ENCODE results near the gene CLHC1. TPM values are rescaled to one million over a fixed set of nuclear protein-coding genes. Genes with fewer than 3 reads are reported as not detected.
"Not testable (repeated sequence)": the region's sequence is repeated elsewhere in the genome, so short reads cannot be mapped to it uniquely, and the experiment has no call there.

Gene CLHC1
- total and polyA plus RNA-seq, 8 donors = 1.9 to 43.9 (median 6.8) TPM

DNA sequence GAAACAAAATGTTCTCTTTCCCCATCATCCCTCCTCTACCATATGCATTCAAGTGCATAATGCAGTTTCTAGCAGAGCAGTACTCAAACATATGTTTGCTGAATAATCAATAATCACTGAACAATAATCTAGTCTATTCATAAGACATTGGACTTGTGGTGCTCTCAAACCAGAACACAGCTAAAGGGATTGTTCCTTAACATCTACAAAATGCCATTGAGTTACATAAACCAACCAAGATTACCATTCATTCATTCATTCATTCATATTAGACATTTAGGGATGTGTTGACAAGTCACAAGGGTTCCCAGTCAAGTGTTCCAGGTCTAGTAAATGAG lies 3.9 kb downstream of the CLHC1 start:
- Histone ChIP-seq H3K4me1 (peaks cover under 1 to 42% (median 25%) of the 10 kb centered on the region in 4 donors), H3K9me3 (no peaks in the 10 kb centered on the region), H3K4me3 (no peak overlapping the region), H3K27ac (peak overlapping the region in 3 of 5 donors; percentile 2 to 63 (median 3)), H3K36me3 (peaks cover 0 to 5% (median 0%) of the 10 kb centered on the region in 4 donors), H3K27me3 (no peaks in the 10 kb centered on the region)
- DNase-seq = no peak
- TF ChIP-seq POLR2AphosphoS5 (IDR thresholded peaks at IDR 0.05) = no peak
- no peak for TF ChIP-seq POLR2A (IDR thresholded peaks at IDR 0.05)
- TF ChIP-seq, protein P1, sequence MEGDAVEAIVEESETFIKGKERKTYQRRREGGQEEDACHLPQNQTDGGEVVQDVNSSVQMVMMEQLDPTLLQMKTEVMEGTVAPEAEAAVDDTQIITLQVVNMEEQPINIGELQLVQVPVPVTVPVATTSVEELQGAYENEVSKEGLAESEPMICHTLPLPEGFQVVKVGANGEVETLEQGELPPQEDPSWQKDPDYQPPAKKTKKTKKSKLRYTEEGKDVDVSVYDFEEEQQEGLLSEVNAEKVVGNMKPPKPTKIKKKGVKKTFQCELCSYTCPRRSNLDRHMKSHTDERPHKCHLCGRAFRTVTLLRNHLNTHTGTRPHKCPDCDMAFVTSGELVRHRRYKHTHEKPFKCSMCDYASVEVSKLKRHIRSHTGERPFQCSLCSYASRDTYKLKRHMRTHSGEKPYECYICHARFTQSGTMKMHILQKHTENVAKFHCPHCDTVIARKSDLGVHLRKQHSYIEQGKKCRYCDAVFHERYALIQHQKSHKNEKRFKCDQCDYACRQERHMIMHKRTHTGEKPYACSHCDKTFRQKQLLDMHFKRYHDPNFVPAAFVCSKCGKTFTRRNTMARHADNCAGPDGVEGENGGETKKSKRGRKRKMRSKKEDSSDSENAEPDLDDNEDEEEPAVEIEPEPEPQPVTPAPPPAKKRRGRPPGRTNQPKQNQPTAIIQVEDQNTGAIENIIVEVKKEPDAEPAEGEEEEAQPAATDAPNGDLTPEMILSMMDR (IDR thresholded peaks at IDR 0.05) = no peak
- no peak for TF ChIP-seq EP300 (IDR thresholded peaks at IDR 0.05)
- intact Hi-C loops (cut with DNase I; ENCODE audit: low total_unique reads) = no loop called here

DNA sequence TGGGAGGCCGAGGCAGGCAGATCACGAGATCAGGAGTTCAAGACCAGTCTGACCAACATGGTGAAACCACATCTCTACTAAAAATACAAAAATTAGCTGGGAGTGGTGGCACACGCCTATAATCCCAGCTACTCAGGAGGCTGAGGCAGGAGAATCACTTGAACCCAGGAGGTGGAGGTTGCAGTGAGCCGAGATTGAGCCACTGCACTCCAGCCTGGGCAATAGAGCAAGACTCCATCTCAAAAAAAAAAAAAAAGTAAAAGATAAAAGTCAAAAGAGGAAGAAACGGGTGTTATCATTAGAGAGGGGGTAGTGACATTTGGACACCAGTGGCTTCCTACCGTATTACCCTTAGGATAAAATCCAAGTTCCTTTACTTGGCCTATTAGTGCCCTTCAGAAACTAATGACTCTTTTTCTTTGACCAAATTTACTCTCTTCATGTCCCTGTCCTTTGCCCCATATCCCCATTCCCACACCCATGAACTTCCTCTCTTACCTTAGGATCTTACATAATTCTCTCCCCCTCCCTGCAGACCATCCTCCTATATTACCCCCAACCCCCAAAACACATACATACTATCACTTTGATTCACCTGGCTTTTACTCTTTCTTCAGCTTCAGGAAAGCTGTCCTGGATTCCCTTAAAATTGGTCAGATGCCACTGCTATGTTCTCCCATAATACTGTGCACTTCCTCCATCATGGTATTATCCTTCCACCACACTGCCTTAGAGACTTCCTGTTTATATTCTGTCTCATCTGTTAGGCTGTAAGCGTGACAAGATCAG lies 4.5 kb downstream of the CLHC1 start:
- H3K36me3 ChIP-seq; H3K27me3 ChIP-seq; intact Hi-C loops (cut with DNase I; ENCODE audit: low total_unique reads); H3K9me3 ChIP-seq; H3K4me3 ChIP-seq: not testable (repeated sequence)
- DNase-seq = peak in 1 of 2 donors; percentile 22
- peak overlapping the region in 3 of 5 donors; percentile 2 to 63 (median 3) for H3K27ac ChIP-seq
- 60 to 77% (median 72%) methylated on average over 7 of the region's 7 CpGs for WGBS, 5 donors
- peaks cover 0 to 46% (median 28%) of the 10 kb centered on the region in 4 donors for H3K4me1 ChIP-seq

DNA sequence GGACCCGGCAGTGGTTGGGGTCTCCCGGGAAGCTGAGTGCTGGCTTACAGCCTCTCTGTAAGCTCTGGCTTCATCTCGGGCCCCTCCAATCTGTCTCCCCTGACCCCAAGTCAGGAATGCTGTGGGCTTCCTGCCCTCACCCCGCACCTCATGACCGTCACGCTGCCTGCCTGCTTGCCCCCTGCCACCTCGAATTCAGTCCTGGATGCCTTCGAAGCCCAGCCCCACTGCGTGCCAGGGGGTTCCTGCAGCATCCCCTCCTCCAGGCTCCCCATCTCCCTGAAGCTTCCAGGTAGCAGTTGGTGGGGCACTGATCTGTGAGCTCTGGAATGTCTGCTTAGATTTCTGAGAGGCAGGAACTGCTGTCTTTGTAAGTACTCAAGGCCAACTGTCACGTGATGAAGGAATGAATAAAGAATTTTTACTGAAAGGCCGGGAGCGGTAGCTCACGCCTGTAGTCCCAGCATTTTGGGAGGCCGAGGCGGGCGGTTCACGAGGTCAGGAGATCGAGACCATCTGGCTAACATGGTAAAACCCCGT lies 6.5 kb downstream of the CLHC1 start:
- intact Hi-C loops (cut with DNase I; ENCODE audit: low total_unique reads) = no loop called here
- Histone ChIP-seq H3K27ac (peak overlapping the region in 1 of 5 donors; percentile 95), H3K27me3 (no peaks in the 10 kb centered on the region), H3K4me1 (peaks cover 0 to 36% (median 18%) of the 10 kb centered on the region in 4 donors), H3K36me3 (peaks cover 0 to 5% (median 0%) of the 10 kb centered on the region in 4 donors), H3K4me3 (no peak overlapping the region), H3K9me3 (no peaks in the 10 kb centered on the region)
- no peak for TF ChIP-seq EP300 (IDR thresholded peaks at IDR 0.05)
- TF ChIP-seq, protein P1 (IDR thresholded peaks at IDR 0.05) = no peak
- no peak for TF ChIP-seq POLR2AphosphoS5 (IDR thresholded peaks at IDR 0.05)
- TF ChIP-seq POLR2A (IDR thresholded peaks at IDR 0.05) = no peak
- 86 to 92% (median 89%) methylated on average over 17 to 19 of the region's 19 CpGs for WGBS, 5 donors
- no peak for DNase-seq

DNA sequence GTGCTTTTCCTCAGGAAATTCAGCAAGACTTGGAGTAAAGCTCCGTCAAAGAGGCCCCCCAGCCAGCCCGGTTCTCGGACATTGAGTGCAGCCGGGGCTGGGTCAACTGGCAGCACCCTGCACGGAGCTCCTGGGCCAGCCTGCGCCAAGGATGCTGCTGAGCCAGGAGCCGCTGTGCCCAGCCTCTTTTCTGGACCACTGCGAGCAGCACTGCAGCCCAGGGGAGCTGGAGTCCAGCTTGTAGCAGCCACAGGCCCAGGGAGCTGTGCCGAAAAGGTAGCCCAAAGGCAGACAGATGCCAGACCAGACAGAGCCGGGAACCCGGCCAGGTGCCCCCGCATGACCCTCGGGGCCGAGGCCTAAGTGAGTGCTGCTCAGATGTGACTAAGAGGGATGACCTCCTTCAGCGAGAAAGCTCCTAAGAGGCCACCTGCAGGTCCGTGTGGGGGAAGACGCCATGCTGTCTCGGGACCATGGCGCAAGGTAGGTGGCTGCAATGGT lies 7.3 kb downstream of the CLHC1 start:
- whole genome bisulfite sequencing, 5 donors = 63 to 83% (median 76%) methylated on average over 12 to 19 of the region's 19 CpGs
- no peak for TF ChIP-seq EP300 (IDR thresholded peaks at IDR 0.05)
- TF ChIP-seq, protein P1 (IDR thresholded peaks at IDR 0.05) = no peak
- TF ChIP-seq POLR2A (IDR thresholded peaks at IDR 0.05) = no peak
- TF ChIP-seq POLR2AphosphoS5 (IDR thresholded peaks at IDR 0.05) = no peak
- intact Hi-C loops (cut with DNase I; ENCODE audit: low total_unique reads) = no loop called here
- peak in 1 of 2 donors; percentile 11 for DNase-seq
- Histone ChIP-seq H3K4me3 (no peak overlapping the region), H3K36me3 (peaks cover 0 to 5% (median 0%) of the 10 kb centered on the region in 4 donors), H3K9me3 (no peaks in the 10 kb centered on the region), H3K4me1 (peaks cover 0 to 35% (median 17%) of the 10 kb centered on the region in 4 donors), H3K27me3 (no peaks in the 10 kb centered on the region), H3K27ac (peak overlapping the region in 3 of 5 donors; percentile 5 to 95 (median 94))

Measured in stomach (tissue), 9 donors.